Spleen (tissue), 11 donors: ENCODE measurements around the gene RHOF. TPM values are rescaled to one million over a fixed set of nuclear protein-coding genes. Genes with fewer than 3 reads are reported as not detected.
A peak's percentile ranks its signal among the peaks of the same experiment; 100 is the strongest.

Experiments used
- DNase-seq: peaks from one replicate; pipeline ENCODE4 v3.0.0-alpha.2; 2020
- H3K27ac ChIP-seq, 8 donors: fragments of 200-600 bp; sonication (generic) in 7 of 8; 1 replicate in 4 of 8; 2 replicates in 4 of 8; pipeline versions ENCODE4 v1.5.0 to v1.8.0; 2016 to 2021; ENCODE audit warnings: inconsistent platforms in 4 of 8, mild to moderate bottlenecking in 4 of 8, moderate library complexity in 1 of 8
- H3K27me3 ChIP-seq, 7 donors: fragments of 200-600 bp; sonication (generic) in 6 of 7; replicated peaks in 1 of 7; 1 replicate in 4 of 7; 2 replicates in 3 of 7; pipeline versions ENCODE4 v1.5.0 to v1.8.0; 2016 to 2021; ENCODE audit warnings: inconsistent platforms in 3 of 7, mild to moderate bottlenecking in 1 of 7
- H3K36me3 ChIP-seq, 6 donors: fragments of 200-600 bp; sonication (generic) in 5 of 6; 1 replicate in 4 of 6; 2 replicates in 2 of 6; pipeline versions ENCODE4 v1.5.0 to v1.8.0; 2016 to 2021; ENCODE audit warnings: inconsistent platforms in 2 of 6
- H3K4me1 ChIP-seq, 6 donors: fragments of 200-600 bp; sonication (generic) in 5 of 6; 1 replicate in 3 of 6; 2 replicates in 3 of 6; pipeline versions ENCODE4 v1.5.0 to v1.8.0; 2016 to 2021; ENCODE audit warnings: inconsistent platforms in 3 of 6
- H3K4me3 ChIP-seq, 8 donors: fragments of 200-600 bp; sonication (generic) in 7 of 8; 1 replicate in 4 of 8; 2 replicates in 4 of 8; pipeline versions ENCODE4 v1.5.0 to v1.8.0; 2016 to 2021; ENCODE audit warnings: inconsistent platforms in 4 of 8, mild to moderate bottlenecking in 4 of 8, moderate library complexity in 2 of 8
- H3K9me3 ChIP-seq, 8 donors: fragments of 200-600 bp; sonication (generic) in 7 of 8; 1 replicate in 4 of 8; 2 replicates in 4 of 8; pipeline versions ENCODE4 v1.5.0 to v1.8.0; 2016 to 2021; ENCODE audit warnings: inconsistent platforms in 4 of 8
- CTCF ChIP-seq, 11 experiments: fragments of 200-600 bp in 7 of 11; fragments of 450-650 bp in 4 of 11; sonication (generic) in 4 of 11; IDR thresholded peaks in 8 of 11; conservative IDR thresholded peaks in 3 of 11; 1 replicate in 7 of 11; 2 replicates in 4 of 11; pipeline versions ENCODE4 v1.4.0 to v1.8.0; 2016 to 2021; ENCODE audit warnings: antibody characterized with exemption in 11 of 11, inconsistent platforms in 4 of 11, mild to moderate bottlenecking in 1 of 11
- POLR2A ChIP-seq, 3 donors: fragments of 450-650 bp; IDR thresholded peaks; one replicate each; pipeline ENCODE4 v1.5.1; 2017; ENCODE audit warnings: antibody characterized with exemption in 3 of 3, mild to moderate bottlenecking in 1 of 3
- POLR2AphosphoS5 ChIP-seq, 3 donors: sonication (generic); formaldehyde crosslinking; IDR thresholded peaks; one replicate each; pipeline ENCODE4 v1.5.1; 2017; ENCODE audit warnings: antibody characterized with exemption in 3 of 3
- WGBS, 5 donors: extraction: QIAGEN DNeasy Blood & Tissue Kit in 3 of 5; methylation state at CpG; one replicate each; pipeline versions ENCODE4 v1.1.5 to v1.1.7; 2013 to 2018; 5-methylcytosine and 5-hydroxymethylcytosine counted together
- intact Hi-C: fragments of 100-400 bp; cut with DNase I; formaldehyde crosslinking; loops from one replicate; pipeline ENCODE4 v1.15.0; 2023; ENCODE audit warnings: low total_unique reads
- polyA plus RNA-seq, 3 donors: library from polyadenylated mRNA; stranded (reverse); fragments of 200-250 nt; gene quantifications; one replicate each; pipeline ENCODE4 v1.2.1, GENCODE V29; 2013
- total RNA-seq, 7 donors: library from RNA; depleted of rRNA in 3 of 7; stranded (reverse); fragments of >200 nt in 3 of 7; fragmentation: NEBNext Ultra II Directional in 4 of 7; extraction: Animal tissue kit (Norgen Biotek cat#: 25700) in 4 of 7; gene quantifications; one replicate each; pipeline versions ENCODE4 v1.1.0 to v1.2.1, GENCODE V29; 2016 to 2021
- donor health status: healthy with polysubstance abuse.
- donor health status: DM: no; HTN: no; CAD: no; lungs with moderate emphysema.
- donor health status: DM: no; HTN: no; CAD: no.
- donor health status: Bipolar disorder and iron deficiency.
- donor health status: healthy.
- donor health status: DM: no; HTN: no; CAD: no.
- donor health status: DM: yes; HTN: yes; CAD: no.

The RHOF gene
- total and polyA plus RNA-seq, 10 donors = 18.4 to 71.7 (median 52.6) TPM

GRCh38 chr12:121827351-121828099, 34.0 kb upstream of the RHOF start:
- no peaks in the 10 kb centered on the region for H3K9me3 ChIP-seq
- H3K4me3 ChIP-seq = no peak overlapping the region
- 94 to 96% (median 95%) methylated on average over 15 to 48 of the region's 48 CpGs for WGBS, 5 donors
- H3K4me1 ChIP-seq = peaks cover 0 to 11% (median 0%) of the 10 kb centered on the region in 6 donors
- TF ChIP-seq POLR2AphosphoS5 (IDR thresholded peaks at IDR 0.05) (peak in 2 of 3 donors; percentile 37 to 76), CTCF (IDR thresholded peaks at IDR 0.05 in 8 of 11, conservative IDR thresholded peaks at IDR 0.05 in 3 of 11) (no peak)
- H3K27me3 ChIP-seq = no peaks in the 10 kb centered on the region
- H3K36me3 ChIP-seq = peaks cover 3 to 100% (median 79%) of the 10 kb centered on the region in 6 donors
- intact Hi-C loops = no loop called here
- H3K27ac ChIP-seq = no peak overlapping the region
- DNase-seq = no peak

GRCh38 chr12:121826318-121827150, 33.0 kb upstream of the RHOF start:
- Histone ChIP-seq H3K4me3 (no peak overlapping the region), H3K27me3 (no peaks in the 10 kb centered on the region), H3K9me3 (no peaks in the 10 kb centered on the region), H3K27ac (no peak overlapping the region), H3K36me3 (peaks cover 3 to 100% (median 84%) of the 10 kb centered on the region in 6 donors), H3K4me1 (peaks cover 0 to 6% (median 0%) of the 10 kb centered on the region in 6 donors)
- intact Hi-C loops = no loop called here
- no peak for TF ChIP-seq CTCF (IDR thresholded peaks at IDR 0.05 in 8 of 11, conservative IDR thresholded peaks at IDR 0.05 in 3 of 11)
- peak in 2 of 3 donors; percentile 15 to 59 for TF ChIP-seq POLR2AphosphoS5 (IDR thresholded peaks at IDR 0.05)
- WGBS, 5 donors = 86 to 91% (median 89%) methylated on average over 18 of the region's 18 CpGs
- DNase-seq = no peak

GRCh38 chr12:121825041-121825523, 31.6 kb upstream of the RHOF start:
- H3K27me3 ChIP-seq = no peaks in the 10 kb centered on the region
- H3K4me3 ChIP-seq = no peak overlapping the region
- intact Hi-C loops = no loop called here
- peaks cover 0 to 6% (median 0%) of the 10 kb centered on the region in 6 donors for H3K4me1 ChIP-seq
- DNase-seq = no peak
- H3K36me3 ChIP-seq = peaks cover 6 to 100% (median 86%) of the 10 kb centered on the region in 6 donors
- H3K9me3 ChIP-seq = no peaks in the 10 kb centered on the region
- 92 to 96% (median 93%) methylated on average over 18 of the region's 18 CpGs for WGBS, 5 donors
- TF ChIP-seq CTCF (IDR thresholded peaks at IDR 0.05 in 8 of 11, conservative IDR thresholded peaks at IDR 0.05 in 3 of 11) (no peak), POLR2AphosphoS5 (IDR thresholded peaks at IDR 0.05) (peak; percentile 33 to 71 (median 34)), POLR2A (IDR thresholded peaks at IDR 0.05) (no peak)
- no peak overlapping the region for H3K27ac ChIP-seq

- intact Hi-C loops = no loop called here
- 74 to 86% (median 84%) methylated on average over 6 to 12 of the region's 12 CpGs for WGBS, 5 donors
- H3K27me3 ChIP-seq = no peaks in the 10 kb centered on the region
- TF ChIP-seq POLR2AphosphoS5 (IDR thresholded peaks at IDR 0.05) (peak; percentile 5 to 38 (median 13)), CTCF (IDR thresholded peaks at IDR 0.05 in 8 of 11, conservative IDR thresholded peaks at IDR 0.05 in 3 of 11) (no peak), POLR2A (IDR thresholded peaks at IDR 0.05) (no peak)
- H3K4me3 ChIP-seq = no peak overlapping the region
- DNase-seq = no peak
- no peaks in the 10 kb centered on the region for H3K9me3 ChIP-seq
- H3K27ac ChIP-seq = no peak overlapping the region
- H3K4me1 ChIP-seq = peaks cover 0 to 6% (median 0%) of the 10 kb centered on the region in 6 donors
- peaks cover 13 to 100% (median 87%) of the 10 kb centered on the region in 6 donors for H3K36me3 ChIP-seq
These were observed 30.2 kb upstream of the RHOF start for GRCh38 chr12:121823727-121824115.
